ENCODE results near the gene F11.
"Not testable (repeated sequence)": the region's sequence is repeated elsewhere in the genome, so short reads cannot be mapped to it uniquely, and the experiment has no call there.

F11 gene

GRCh38 chr4:186298031-186298647 lies 32.1 kb downstream of the F11 start:
- no peak for DNase-seq (ENCODE audit: low read depth)

GRCh38 chr4:186299291-186299690 lies 33.3 kb downstream of the F11 start:
- DNase-seq (ENCODE audit: low read depth) = no peak

- DNase-seq (ENCODE audit: low read depth) = no peak
These were observed 34.8 kb downstream of the F11 start for GRCh38 chr4:186300659-186301390.

GRCh38 chr4:186304216-186304615 lies 38.2 kb downstream of the F11 start:
- no peak for DNase-seq (ENCODE audit: low read depth)

- no peak for DNase-seq (ENCODE audit: low read depth)
These were observed 39.0 kb downstream of the F11 start for GRCh38 chr4:186304866-186305505.

GRCh38 chr4:186307497-186307896 lies 41.5 kb downstream of the F11 start:
- no peak for DNase-seq (ENCODE audit: low read depth)

GRCh38 chr4:186307916-186308315 lies 41.9 kb downstream of the F11 start:
- DNase-seq (ENCODE audit: low read depth) = no peak

DNA sequence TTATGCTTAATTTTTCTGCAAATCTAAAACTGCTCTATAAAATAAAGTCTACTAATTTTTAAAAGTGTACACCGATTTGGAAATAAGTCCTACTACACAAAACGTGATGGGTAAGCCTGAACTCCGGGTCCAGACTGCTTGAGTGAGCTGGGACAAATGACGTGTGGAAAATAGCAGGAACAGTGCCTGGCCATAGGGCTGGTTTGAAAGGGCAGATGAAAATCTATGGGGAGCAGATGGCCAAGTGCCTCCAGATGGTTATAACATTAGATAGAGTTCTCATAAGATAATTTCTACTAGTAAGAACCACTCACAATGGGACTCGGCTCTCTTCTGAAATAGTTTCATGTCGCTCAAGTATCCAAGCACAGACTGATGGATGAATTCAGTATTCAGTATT lies 52.5 kb downstream of the F11 start:
- DNase-seq (ENCODE audit: low read depth) = no peak

- not testable (repeated sequence) for DNase-seq (ENCODE audit: low read depth)
These were observed 58.7 kb downstream of the F11 start for GRCh38 chr4:186324660-186325059.

DNA sequence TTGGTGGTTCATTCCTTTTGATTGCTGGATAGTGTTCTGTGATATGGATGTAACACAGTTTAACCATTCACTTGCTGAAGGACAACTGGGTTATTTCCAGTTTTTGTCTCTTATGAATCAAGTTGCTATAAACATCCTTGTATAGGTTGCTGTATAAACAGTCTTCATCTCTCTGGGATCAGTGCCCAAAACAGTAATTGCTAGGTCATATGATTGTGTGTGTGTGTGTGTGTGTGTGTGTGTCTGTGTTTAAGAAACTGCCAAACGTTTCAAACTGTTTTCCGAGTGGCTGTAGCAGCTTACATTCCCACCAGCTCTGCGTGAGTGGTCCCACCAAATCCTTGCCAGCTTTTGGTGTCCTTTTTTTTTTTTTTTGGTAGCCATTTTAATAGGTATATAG lies 60.4 kb downstream of the F11 start:
- DNase-seq (ENCODE audit: low read depth) = no peak

GRCh38 chr4:186329372-186329771 lies 63.4 kb downstream of the F11 start:
- no peak for DNase-seq (ENCODE audit: low read depth)

DNA sequence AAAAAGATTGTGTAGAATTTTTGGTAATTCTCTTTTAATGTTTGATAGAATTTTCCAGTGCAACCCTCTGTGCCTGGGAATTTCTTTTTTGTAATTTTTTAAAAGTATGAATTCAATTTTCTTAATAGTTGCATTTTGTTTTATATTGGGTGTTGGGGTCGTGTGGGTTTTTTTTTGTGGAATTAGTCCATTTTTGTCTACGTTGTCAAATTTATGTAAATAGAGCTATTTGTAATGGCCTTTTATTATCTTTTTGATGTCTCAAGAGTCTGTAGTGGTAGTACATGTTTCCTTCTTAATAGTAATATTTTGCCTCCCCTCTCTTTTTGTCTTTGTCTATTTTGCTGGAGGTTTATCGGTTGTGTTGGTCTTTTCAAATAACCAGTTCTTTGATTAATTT lies 64.4 kb downstream of the F11 start:
- DNase-seq (ENCODE audit: low read depth) = no peak

GRCh38 chr4:186335793-186336192 lies 69.8 kb downstream of the F11 start:
- no peak for DNase-seq (ENCODE audit: low read depth)
